CD4-positive, alpha-beta T cell treated with Interleukin-17A for 4 hours (primary cell): ENCODE measurements around the gene NUMB.
A peak's percentile ranks its signal among the peaks of the same experiment; 100 is the strongest.

Source experiments
- DNase-seq: peaks from one replicate; pipeline ENCODE4 v3.0.0-alpha.2; 2020; ENCODE audit warnings: mixed read lengths

The NUMB gene

DNA sequence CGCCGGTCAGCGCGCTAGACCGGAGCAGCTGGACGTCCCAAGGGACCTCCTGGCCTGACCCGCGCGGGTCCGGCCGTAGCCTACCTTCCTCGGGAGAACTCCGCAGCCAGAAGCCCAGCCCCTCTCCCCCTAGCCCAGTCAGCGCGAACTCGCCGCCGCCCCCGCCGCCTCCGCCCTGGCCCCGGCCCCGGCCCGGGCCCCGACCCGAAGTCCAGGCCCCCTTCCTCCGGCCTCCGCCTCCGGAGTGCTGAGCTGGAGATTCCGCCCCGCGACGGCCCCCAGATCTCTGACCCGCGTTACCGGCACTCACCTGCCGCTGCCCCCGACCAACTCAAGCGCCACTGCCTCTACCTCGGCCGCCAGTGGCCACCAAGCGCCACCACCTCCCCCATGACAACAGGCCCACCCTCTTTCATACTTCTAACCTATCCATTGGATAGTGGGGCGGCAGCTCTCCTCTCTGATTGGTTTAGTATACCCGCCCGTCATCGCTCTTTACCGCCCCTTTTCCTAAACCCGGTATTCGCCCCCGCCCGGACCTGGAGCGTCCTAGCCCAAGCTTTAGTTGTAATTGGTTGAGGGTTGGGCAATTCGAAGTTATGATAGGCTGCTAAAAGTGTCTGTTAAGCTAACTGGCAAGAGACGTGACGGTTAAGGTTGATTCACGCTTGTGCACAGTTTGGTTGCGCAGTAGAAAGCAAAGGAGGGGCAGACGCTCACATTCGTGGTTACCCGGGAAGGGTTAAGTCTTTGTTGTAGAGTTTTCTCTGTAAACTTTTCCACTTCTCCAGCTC lies at the start of gene NUMB:
NUMB (minus strand) TSS at position 364 of the 794 bp plus-strand sequence. CDS start 102,795 bp downstream, outside the sequence.
- DNase-seq: peak; percentile 95

DNA sequence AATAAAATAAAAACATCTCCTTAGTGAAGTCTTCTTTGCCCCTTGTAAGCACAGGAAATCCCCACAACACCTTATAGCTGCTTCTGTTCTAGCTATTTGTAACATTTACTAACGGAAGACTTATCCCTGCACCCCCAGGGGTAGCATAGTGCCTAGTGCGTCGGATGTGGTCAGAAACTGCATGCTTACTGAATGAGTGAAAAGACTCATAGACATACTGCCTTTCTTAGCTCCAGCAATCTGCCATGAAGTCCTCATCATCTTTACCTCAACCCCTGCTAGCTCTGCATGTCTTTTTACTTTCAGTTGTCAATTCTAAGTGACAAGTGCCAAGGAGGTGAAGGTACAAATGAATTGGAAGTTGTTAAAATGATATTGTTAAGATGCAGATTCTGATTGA lies 45.3 kb upstream of the NUMB start:
- no peak for DNase-seq

GRCh38 chr14:73502017-73502619 lies 43.8 kb upstream of the NUMB start:
- no peak for DNase-seq

DNA sequence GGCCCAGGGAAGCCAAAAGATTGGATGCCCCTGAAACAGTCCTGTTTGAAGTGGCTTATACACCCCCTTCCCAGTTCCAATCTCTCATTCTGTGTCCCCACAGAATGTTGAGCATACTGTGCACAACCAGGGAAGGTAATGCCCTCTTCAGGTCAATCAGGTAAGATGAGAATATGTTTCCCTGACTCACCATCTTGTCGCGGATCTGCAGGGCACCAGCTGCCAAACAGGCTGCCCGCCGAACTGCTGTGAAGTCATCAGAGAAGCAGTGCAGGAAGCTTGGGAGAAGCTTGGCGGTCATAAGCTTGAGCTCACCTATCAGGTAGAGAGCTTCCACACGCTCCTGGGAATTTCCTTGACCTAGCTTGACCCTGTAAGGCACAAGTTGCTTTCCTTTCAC lies 42.0 kb upstream of the NUMB start:
- DNase-seq: no peak

GRCh38 chr14:73494593-73494992 lies 36.2 kb upstream of the NUMB start:
- DNase-seq: no peak

DNA sequence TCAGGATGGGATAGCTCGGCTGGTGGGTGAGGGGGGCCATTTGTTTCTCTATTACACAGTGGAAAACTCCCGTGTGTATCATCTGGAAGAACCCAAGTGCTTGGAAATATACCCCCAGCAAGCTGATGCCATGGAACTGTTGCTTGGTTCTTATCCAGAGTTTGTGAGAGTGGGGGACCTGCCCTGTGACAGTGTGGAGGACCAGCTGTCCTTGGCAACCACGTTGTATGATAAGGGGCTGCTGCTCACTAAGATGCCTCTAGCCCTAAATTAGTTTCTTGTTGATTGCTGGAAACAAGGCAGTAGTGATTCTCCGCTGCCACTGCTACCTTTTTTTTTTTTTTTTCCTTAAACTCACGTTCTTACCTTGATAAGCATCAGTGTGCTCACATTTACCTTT lies 34.3 kb upstream of the NUMB start:
- no peak for DNase-seq

- no peak for DNase-seq
Observed at GRCh38 chr14:73492043-73492552, 33.8 kb upstream of the NUMB start.

- DNase-seq: peak; percentile 74
Observed at GRCh38 chr14:73491256-73492042, 33.1 kb upstream of the NUMB start.

DNA sequence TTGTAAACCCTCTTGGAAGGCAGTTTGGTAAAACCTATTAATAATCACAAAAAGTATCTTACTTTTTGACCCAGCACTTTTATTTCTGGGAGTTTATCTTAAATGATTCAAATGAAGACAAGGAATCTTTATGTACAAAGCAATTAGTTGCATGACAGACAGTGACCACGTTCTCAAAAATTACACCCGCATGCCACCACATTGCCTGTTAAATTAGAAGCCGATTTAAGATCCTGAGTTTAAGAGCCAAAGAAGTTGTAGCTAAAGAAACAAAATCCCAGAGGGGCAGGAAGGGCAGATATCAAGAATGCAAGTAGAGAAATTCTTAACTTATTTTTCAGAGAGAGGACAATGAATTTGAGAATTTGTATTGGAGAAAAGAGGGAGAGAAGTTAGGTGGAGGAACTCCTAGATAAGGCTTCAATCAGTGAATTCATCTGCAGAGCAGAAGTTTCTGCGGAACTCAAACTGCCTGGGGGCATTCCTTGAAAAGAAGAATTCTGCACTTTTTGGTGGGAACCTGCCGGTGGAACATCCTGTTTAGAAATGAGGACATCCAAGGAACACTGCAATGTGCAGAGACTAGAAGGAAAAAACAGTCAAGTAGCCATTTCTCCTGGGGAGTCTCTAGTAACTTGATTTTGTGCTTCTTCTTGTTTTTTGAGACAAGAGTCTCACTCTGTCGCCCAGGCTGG lies 31.3 kb upstream of the NUMB start:
- DNase-seq: no peak

GRCh38 chr14:73478684-73479083 lies 20.3 kb upstream of the NUMB start:
- DNase-seq: no peak

DNA sequence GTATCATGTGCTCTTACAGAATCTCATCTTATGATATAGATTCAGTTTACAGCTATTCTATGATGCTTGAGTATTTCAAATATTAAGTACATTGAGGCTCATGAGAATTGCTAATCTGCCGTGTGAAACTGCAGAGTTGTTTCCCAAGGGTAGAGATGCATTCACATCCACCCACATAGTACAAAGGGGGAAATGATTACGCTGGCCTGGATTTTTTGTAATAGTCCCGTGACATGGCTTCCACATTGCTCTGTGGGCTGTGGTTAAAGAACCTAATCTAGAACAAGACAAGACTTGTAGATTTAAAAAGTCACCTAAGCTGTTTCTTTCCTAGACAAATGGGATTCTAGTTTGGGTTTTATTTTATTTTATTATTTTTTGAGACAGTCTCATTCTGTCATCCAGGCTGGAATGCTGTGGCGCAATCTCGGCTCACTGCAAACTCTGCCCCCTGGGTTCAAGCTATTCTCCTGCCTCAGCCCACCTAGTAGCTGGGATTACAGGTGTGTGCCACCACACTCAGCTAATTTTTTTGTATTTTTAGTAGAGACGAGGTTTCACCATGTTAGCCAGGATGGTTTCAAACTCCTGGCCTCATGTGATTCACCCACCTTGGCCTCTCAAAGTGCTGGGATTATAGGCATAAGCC lies 19.4 kb upstream of the NUMB start:
- DNase-seq: no peak

DNA sequence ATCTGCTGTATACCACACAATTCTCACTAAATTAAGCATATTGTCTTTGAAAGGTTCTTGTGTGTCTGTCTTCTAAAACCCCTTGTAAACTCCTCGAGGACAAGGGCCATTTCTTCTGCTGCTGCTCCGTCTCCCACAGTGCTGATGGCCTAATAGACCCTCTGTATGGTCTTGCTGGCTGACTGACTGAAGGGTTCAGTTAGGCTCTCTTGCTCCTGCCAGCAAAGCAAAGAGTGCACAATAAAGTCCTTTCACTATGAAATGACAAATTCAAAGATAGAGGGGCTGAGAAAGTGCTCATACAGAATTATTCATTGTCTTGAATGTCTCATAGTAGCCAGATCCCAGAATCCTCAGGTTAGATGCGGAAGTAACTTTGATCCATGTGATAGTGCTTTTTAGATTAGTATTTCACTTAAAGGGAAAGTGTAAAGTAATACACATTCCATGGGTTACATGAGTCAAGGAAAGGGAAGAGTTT lies 18.1 kb upstream of the NUMB start:
- DNase-seq: no peak

DNA sequence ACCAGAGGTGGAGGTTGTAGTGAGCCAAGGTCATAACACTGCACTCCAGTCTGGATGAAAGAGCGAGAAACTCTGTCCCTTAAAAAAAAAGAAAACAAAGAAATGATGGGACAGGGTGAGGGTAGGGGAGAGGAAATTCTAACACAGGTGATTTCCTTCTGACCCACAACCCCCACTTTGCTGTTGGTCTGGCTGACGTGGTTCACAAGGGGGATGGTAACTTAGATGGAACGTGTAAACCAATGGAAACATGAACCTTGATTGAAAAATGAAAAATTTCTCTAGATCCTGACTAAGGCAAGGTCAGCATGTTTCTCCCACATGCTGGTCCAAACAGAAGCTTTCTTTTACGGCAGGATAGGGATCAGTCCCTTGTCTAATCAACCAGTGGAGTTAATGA lies 16.6 kb upstream of the NUMB start:
- no peak for DNase-seq

- peak; percentile 16 for DNase-seq
Observed at GRCh38 chr14:73472185-73473114, 14.1 kb upstream of the NUMB start.

DNA sequence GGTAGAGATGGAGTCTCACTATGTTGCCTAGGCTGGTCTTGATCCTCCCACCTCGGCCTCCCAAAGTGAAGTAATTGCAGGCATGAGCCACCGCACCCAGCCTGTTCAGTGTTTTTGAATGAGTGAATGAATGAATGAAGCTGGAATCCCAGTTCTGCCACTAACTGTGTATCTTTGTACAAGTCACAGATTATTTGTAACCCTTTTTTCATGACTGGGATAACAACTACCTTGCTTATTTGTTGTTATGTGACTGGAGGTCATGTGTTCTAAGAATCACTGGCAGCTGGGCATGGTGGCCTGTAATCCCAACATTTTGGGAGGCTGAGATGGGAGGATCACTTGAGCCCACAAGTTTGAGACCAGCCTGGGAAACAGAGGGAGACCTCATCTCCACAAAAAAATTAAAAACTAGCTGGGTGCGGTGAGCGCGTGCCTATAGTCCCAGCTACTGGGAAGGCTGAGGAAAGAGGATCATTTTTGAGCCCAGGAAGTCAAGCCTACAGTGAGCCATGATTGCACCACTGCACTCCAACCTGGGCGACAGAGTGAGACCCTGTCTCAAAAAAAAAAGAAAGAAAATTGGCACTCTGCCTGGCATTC lies 13.3 kb upstream of the NUMB start:
- DNase-seq: no peak

GRCh38 chr14:73468828-73469375 lies 10.6 kb upstream of the NUMB start:
- DNase-seq: no peak

DNA sequence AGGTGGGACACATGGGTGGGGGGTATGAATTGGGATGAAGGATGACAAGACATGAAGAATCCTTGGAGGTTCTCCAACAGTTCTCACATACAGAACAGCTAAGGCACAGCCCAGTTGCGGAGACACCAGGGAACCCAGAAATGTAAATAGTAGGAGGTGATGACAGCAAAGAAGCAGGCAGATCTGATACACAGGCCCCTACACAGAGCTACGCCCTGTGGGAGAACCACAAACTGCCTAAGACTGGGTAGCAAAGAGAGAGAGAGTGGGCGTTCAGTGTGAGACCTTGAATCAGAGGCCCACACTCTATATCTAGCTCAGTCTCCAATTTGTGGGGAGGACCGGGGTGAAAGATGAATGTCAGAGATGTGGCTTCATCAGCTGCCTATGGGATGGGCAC lies 9.5 kb upstream of the NUMB start:
- no peak for DNase-seq

DNA sequence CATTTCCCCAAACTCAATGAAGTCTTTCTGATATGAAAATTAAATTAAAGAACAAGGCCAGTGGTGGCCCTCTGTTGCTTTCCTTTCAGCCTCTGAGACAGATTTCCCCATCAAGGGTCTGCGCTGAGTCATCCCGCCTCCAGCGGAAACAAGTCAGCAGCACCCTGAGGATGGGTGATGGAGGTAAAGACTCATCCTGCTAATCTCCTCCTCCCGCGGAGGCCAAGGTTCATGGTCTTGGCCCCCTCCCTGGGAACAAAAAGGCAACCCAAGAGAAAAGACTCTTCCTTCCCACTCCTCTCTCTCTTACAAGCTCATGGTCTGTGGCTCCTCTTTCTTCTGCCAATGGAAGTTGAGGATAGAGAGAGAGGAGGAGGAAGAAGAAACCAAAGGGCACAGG lies 9.0 kb upstream of the NUMB start:
- DNase-seq: peak; percentile 17

DNA sequence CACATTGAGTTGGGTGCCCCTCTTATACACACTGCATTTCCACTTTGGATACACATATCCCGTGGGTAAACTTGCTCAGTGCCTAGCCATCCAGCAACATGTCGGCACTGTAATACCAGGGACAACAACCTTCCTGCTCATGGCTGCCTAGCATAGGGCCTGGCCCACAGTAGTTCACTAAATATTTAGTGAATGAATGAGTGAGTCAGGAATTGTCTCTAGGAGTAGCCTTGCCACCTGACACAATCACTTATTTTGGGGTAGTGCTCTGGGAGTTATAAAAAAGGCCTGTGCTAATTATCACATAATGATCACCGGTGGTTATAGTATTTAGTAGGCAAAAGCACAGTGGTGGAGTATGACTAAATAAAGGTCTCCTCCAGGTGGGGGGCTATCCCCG lies 8.5 kb upstream of the NUMB start:
- DNase-seq: no peak

DNA sequence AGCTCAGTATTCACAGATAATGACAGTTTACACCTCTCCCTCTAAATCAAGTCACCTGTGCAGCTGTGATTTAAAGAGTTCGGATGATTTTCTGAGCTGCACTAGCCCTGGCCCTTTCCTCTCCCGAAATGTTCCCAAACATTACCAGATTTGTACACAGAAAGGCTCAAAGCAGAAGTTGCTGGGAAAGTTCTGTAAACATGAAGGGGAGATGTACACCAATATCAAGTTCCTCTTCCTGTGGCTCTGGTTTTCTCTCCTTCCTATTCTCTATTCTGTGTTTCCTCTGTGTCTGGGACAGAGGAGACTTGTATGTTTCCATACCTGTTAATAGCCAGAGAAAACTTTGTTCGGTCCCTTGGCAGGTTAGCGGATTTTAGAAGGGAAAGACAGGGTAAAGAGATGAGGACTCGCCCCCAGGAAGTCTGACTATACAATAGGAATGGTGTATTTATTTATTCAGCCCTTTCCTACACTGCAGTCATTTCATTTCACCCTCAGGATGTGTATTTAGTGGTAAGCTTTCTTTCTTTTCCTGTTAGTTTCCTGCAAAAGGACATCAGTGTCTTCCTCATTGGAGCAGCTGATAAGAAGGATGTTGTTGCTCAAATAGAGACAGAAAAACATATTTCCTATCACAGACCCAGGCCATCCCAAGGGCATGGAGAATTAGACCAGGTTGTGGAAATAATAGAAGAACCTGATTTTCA lies 7.6 kb upstream of the NUMB start:
- no peak for DNase-seq
